H9 (cell line): ENCODE measurements around the gene CLN5. TPM values are rescaled to one million over a fixed set of nuclear protein-coding genes. Genes with fewer than 3 reads are reported as not detected.

Experiments
- DNase-seq: peaks from one replicate; pipeline ENCODE4 v3.0.0-alpha.2; 2017
- H2AFZ ChIP-seq: one replicate; pipeline ENCODE4 v1.6.1; 2013; ENCODE audit warnings: mild to moderate bottlenecking, low read length, control low read depth, moderate library complexity
- H2AK5ac ChIP-seq: 2 replicates; pipeline ENCODE4 v1.6.1; 2013; ENCODE audit warnings: low read length, control low read depth, mixed read lengths; ENCODE audit not compliant: insufficient read length
- H2BK120ac ChIP-seq: one replicate; pipeline ENCODE4 v1.6.1; 2013; ENCODE audit warnings: low read depth, mild to moderate bottlenecking, low read length, control low read depth, inconsistent platforms; ENCODE audit not compliant: poor library complexity, severe bottlenecking
- H2BK12ac ChIP-seq: 2 replicates; pipeline ENCODE4 v1.6.1; 2013; ENCODE audit warnings: low read length, control low read depth, mixed read lengths, low read depth; ENCODE audit not compliant: insufficient read length
- H2BK15ac ChIP-seq: 2 replicates; pipeline ENCODE4 v1.6.1; 2013; ENCODE audit warnings: low read depth, low read length, control low read depth
- H2BK20ac ChIP-seq: one replicate; pipeline ENCODE4 v1.6.1; 2013; ENCODE audit warnings: low read depth, mild to moderate bottlenecking, low read length, control low read depth, inconsistent platforms; ENCODE audit not compliant: poor library complexity, severe bottlenecking
- H2BK5ac ChIP-seq: 2 replicates; pipeline ENCODE4 v1.6.1; 2013; ENCODE audit warnings: low read length, control low read depth, mixed read lengths; ENCODE audit not compliant: insufficient read length
- H3K14ac ChIP-seq: 2 replicates; pipeline ENCODE4 v1.6.1; 2013; ENCODE audit warnings: low read length, control low read depth; ENCODE audit not compliant: insufficient read depth
- H3K18ac ChIP-seq: 2 replicates; pipeline ENCODE4 v1.6.1; 2013; ENCODE audit warnings: low read depth, mild to moderate bottlenecking, mixed read lengths, low read length, control low read depth; ENCODE audit not compliant: insufficient read length
- H3K23ac ChIP-seq: 2 replicates; pipeline ENCODE4 v1.6.1; 2013; ENCODE audit warnings: low read length, control low read depth, mixed read lengths, low read depth; ENCODE audit not compliant: insufficient read length
- H3K23me2 ChIP-seq: 2 replicates; pipeline ENCODE4 v1.6.1; 2013; ENCODE audit warnings: low read depth, mild to moderate bottlenecking, mixed read lengths, low read length, control low read depth; ENCODE audit not compliant: insufficient read length, poor library complexity, severe bottlenecking
- H3K27ac ChIP-seq: 2 replicates; pipeline ENCODE4 v1.5.1; 2013; ENCODE audit warnings: low read length, control low read depth, mixed read lengths, low read depth; ENCODE audit not compliant: insufficient read length
- H3K27me3 ChIP-seq: 2 replicates; pipeline ENCODE4 v1.6.1; 2013; ENCODE audit warnings: low read length, control low read depth, inconsistent platforms; ENCODE audit not compliant: insufficient read depth
- H3K4ac ChIP-seq: 2 replicates; pipeline ENCODE4 v1.6.1; 2013; ENCODE audit warnings: low read depth, mild to moderate bottlenecking, control low read depth, inconsistent platforms, low read length, moderate library complexity
- H3K4me1 ChIP-seq: 2 replicates; pipeline ENCODE4 v1.6.1; 2013; ENCODE audit warnings: low read length, control low read depth, inconsistent platforms; ENCODE audit not compliant: insufficient read depth
- H3K4me2 ChIP-seq: 2 replicates; pipeline ENCODE4 v1.6.1; 2013; ENCODE audit warnings: low read length, control low read depth, mixed read lengths; ENCODE audit not compliant: insufficient read length, insufficient read depth
- H3K56ac ChIP-seq: 2 replicates; pipeline ENCODE4 v1.6.1; 2013; ENCODE audit warnings: low read depth, mild to moderate bottlenecking, mixed read lengths, low read length, control low read depth; ENCODE audit not compliant: insufficient read length
- H3K79me1 ChIP-seq: 2 replicates; pipeline ENCODE4 v1.6.1; 2013; ENCODE audit warnings: low read depth, mild to moderate bottlenecking, moderate library complexity, low read length, control low read depth, inconsistent platforms; ENCODE audit not compliant: insufficient read depth, poor library complexity, severe bottlenecking
- H3K79me2 ChIP-seq: 2 replicates; pipeline ENCODE4 v1.6.1; 2013; ENCODE audit warnings: low read length, control low read depth, inconsistent platforms; ENCODE audit not compliant: insufficient read depth
- H3K9ac ChIP-seq: 2 replicates; pipeline ENCODE4 v1.6.1; 2013; ENCODE audit warnings: low read length, control low read depth, mixed read lengths; ENCODE audit not compliant: insufficient read length; ENCODE audit errors: extremely low read depth
- H3K9me3 ChIP-seq: one replicate; pipeline ENCODE4 v1.6.1; 2013; ENCODE audit warnings: low read depth, low read length, inconsistent platforms; ENCODE audit not compliant: control insufficient read depth
- H3T11ph ChIP-seq: one replicate; pipeline ENCODE4 v1.6.1; 2013; ENCODE audit warnings: mild to moderate bottlenecking, low read length, control low read depth, inconsistent platforms
- H4K20me1 ChIP-seq: one replicate; pipeline ENCODE4 v1.6.1; 2013; ENCODE audit not compliant: control insufficient read depth, insufficient read length, insufficient read depth
- H4K5ac ChIP-seq: 2 replicates; pipeline ENCODE4 v1.6.1; 2013; ENCODE audit warnings: low read depth, mild to moderate bottlenecking, mixed read lengths, low read length, control low read depth; ENCODE audit not compliant: insufficient read length
- H4K8ac ChIP-seq: replicated peaks from 2 replicates; pipeline ENCODE4 v1.6.1; 2013; ENCODE audit warnings: low read length, control low read depth, mixed read lengths, low read depth; ENCODE audit not compliant: insufficient read length
- H4K91ac ChIP-seq: 2 replicates; pipeline ENCODE4 v1.6.1; 2013; ENCODE audit warnings: low read depth, mild to moderate bottlenecking, moderate library complexity, mixed read lengths, low read length, control low read depth; ENCODE audit not compliant: insufficient read length
- H3K27ac Mint-ChIP-seq, 3 experiments: 2 replicates in 2 of 3; 3 replicates in 1 of 3; pipeline ENCODE4 v1.8.0; 2020 to 2021; ENCODE audit warnings: mixed read lengths in 3 of 3, mild to moderate bottlenecking in 1 of 3, moderate library complexity in 1 of 3
- H3K27me3 Mint-ChIP-seq: 2 replicates; pipeline ENCODE4 v1.8.0; 2021; ENCODE audit warnings: low read depth, mild to moderate bottlenecking, moderate library complexity, mixed read lengths
- H3K36me3 Mint-ChIP-seq, 3 experiments: 2 replicates in 2 of 3; 3 replicates in 1 of 3; pipeline ENCODE4 v1.8.0; 2020 to 2021; ENCODE audit warnings: low read depth in 3 of 3, mixed read lengths in 3 of 3; ENCODE audit not compliant: insufficient read depth in 1 of 3
- H3K4me1 Mint-ChIP-seq, 2 experiments: 2 replicates each; pipeline ENCODE4 v1.8.0; 2020; ENCODE audit warnings: mixed read lengths in 2 of 2
- H3K4me3 Mint-ChIP-seq, 2 experiments: 2 replicates in 1 of 2; 3 replicates in 1 of 2; pipeline ENCODE4 v1.8.0; 2020 to 2021; ENCODE audit warnings: mild to moderate bottlenecking in 2 of 2, mixed read lengths in 2 of 2, moderate library complexity in 1 of 2
- H3K9me3 Mint-ChIP-seq, 2 experiments: 2 replicates in 1 of 2; 3 replicates in 1 of 2; pipeline ENCODE4 v1.8.0; 2020; ENCODE audit warnings: mild to moderate bottlenecking in 2 of 2, mixed read lengths in 2 of 2, moderate library complexity in 1 of 2
- WGBS: extraction: QIAGEN DNeasy Blood & Tissue Kit; methylation state at CpG from one replicate; pipeline ENCODE4 v1.1.7; 2013; ENCODE audit warnings: missing lambda C conversion rate, low lambda C conversion rate, mixed read lengths; ENCODE audit not compliant: insufficient read length; ENCODE audit errors: extremely low coverage; 5-methylcytosine and 5-hydroxymethylcytosine counted together
- total RNA-seq: library from RNA; stranded (reverse); gene quantifications from 2 replicates; pipeline ENCODE4 v1.2.1, GENCODE V29; 2021
- TF ChIP-seq, protein P1 (sequence below): fragments of 200-600 bp; sonication (generic); conservative IDR thresholded peaks from 3 replicates; pipeline ENCODE4 v1.8.0; 2021; ENCODE audit warnings: antibody characterized with exemption, mild to moderate bottlenecking

CLN5 gene
- total RNA-seq, 1 experiment from 2014 or later, result 8.3 TPM

GRCh38 chr13:76980075-76980718 lies 11.7 kb upstream of the CLN5 start:
- Histone ChIP-seq H3K23ac (no peak overlapping the region), H3K18ac (no peak overlapping the region), H3K27ac (no peak overlapping the region), H3K4ac (no peak overlapping the region), H4K8ac (no peak overlapping the region), H3K4me2 (no peak overlapping the region), H3K79me1 (no peaks in the 10 kb centered on the region), H3K9me3 (no peaks in the 10 kb centered on the region), H2BK120ac (no peak overlapping the region), H3T11ph (no peak overlapping the region), H2AFZ (no peak overlapping the region), H2AK5ac (no peak overlapping the region), H3K56ac (no peak overlapping the region), H3K9ac (no peak overlapping the region), H4K20me1 (no peaks in the 10 kb centered on the region), H3K14ac (no peak overlapping the region), H3K27me3 (no peaks in the 10 kb centered on the region), H2BK5ac (no peak overlapping the region), H4K5ac (no peak overlapping the region), H4K91ac (no peak overlapping the region), H3K79me2 (no peaks in the 10 kb centered on the region), H2BK15ac (no peak overlapping the region), H3K23me2 (no peaks in the 10 kb centered on the region), H3K4me1 (no peaks in the 10 kb centered on the region), H2BK12ac (no peak overlapping the region), H2BK20ac (no peak overlapping the region)
- H3K27ac Mint-ChIP-seq, result no peak overlapping the region
- peaks cover 22% of the 10 kb centered on the region for H3K27me3 Mint-ChIP-seq
- H3K9me3 Mint-ChIP-seq, result no peaks in the 10 kb centered on the region
- no peaks in the 10 kb centered on the region for H3K36me3 Mint-ChIP-seq
- peaks cover 0 to 2% of the 10 kb centered on the region in 2 experiments; a peak in 1 of 4 replicates for H3K4me1 Mint-ChIP-seq
- TF ChIP-seq, protein P1, sequence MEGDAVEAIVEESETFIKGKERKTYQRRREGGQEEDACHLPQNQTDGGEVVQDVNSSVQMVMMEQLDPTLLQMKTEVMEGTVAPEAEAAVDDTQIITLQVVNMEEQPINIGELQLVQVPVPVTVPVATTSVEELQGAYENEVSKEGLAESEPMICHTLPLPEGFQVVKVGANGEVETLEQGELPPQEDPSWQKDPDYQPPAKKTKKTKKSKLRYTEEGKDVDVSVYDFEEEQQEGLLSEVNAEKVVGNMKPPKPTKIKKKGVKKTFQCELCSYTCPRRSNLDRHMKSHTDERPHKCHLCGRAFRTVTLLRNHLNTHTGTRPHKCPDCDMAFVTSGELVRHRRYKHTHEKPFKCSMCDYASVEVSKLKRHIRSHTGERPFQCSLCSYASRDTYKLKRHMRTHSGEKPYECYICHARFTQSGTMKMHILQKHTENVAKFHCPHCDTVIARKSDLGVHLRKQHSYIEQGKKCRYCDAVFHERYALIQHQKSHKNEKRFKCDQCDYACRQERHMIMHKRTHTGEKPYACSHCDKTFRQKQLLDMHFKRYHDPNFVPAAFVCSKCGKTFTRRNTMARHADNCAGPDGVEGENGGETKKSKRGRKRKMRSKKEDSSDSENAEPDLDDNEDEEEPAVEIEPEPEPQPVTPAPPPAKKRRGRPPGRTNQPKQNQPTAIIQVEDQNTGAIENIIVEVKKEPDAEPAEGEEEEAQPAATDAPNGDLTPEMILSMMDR, result peak; percentile 98
- no peak overlapping the region for H3K4me3 Mint-ChIP-seq
- no CpG with 5 or more reads among the region's 34 CpGs for WGBS
- peak; percentile 95 for DNase-seq
